H1 (cell line): Measurements from ENCODE around the gene PTPRF. TPM values are rescaled to one million over a fixed set of nuclear protein-coding genes. Genes with fewer than 3 reads are reported as not detected.

ENCODE experiments used
- CTCF ChIA-PET: fragments of 300-600 bp; sonication (Branson Sonifier 250); formaldehyde crosslinking; loops from one replicate; lab custom pipeline; 2021; ENCODE audit not compliant: partially characterized antibody; lab: Charles Lee
- POLR2A ChIA-PET: fragments of 300-600 bp; sonication (Branson Sonifier 250); formaldehyde crosslinking; loops from one replicate; lab custom pipeline; 2021; ENCODE audit warnings: inconsistent platforms; ENCODE audit not compliant: partially characterized antibody; lab: Charles Lee
- DNase-seq, 2 experiments: peaks; one replicate each; pipeline versions ENCODE4 v3.0.0 to v3.0.0-alpha.2; 2010 to 2022; ENCODE audit warnings: low spot score in 2 of 2, low read depth in 1 of 2, mixed read lengths in 1 of 2
- FAIRE-seq: peaks from 2 replicates; lab custom pipeline; 2011; peaks lifted over from hg19 to GRCh38; lab: Jason Lieb, UNC
- H2AFZ ChIP-seq: 2 replicates; pipeline ENCODE4 v1.8.1; 2012; ENCODE audit warnings: low read length, inconsistent platforms
- H2AK5ac ChIP-seq: 2 replicates; pipeline ENCODE4 v1.6.1; 2013; ENCODE audit warnings: low read depth, low read length
- H2BK120ac ChIP-seq: replicated peaks from 2 replicates; pipeline ENCODE3; 2013; ENCODE audit warnings: low read depth, low read length, inconsistent platforms
- H2BK12ac ChIP-seq: 2 replicates; pipeline ENCODE4 v1.6.1; 2013; ENCODE audit warnings: low read depth, low read length
- H2BK15ac ChIP-seq: 2 replicates; pipeline ENCODE4 v1.6.1; 2013; ENCODE audit warnings: low read length
- H2BK20ac ChIP-seq: 2 replicates; pipeline ENCODE4 v1.6.1; 2013; ENCODE audit warnings: low read length
- H2BK5ac ChIP-seq: 2 replicates; pipeline ENCODE4 v1.6.1; 2013; ENCODE audit warnings: low read depth, low read length
- H3K14ac ChIP-seq: 2 replicates; pipeline ENCODE4 v1.6.1; 2013; ENCODE audit warnings: inconsistent platforms; ENCODE audit not compliant: insufficient read length
- H3K18ac ChIP-seq: 2 replicates; pipeline ENCODE4 v1.6.1; 2013; ENCODE audit warnings: low read length; ENCODE audit errors: extremely low read depth
- H3K23ac ChIP-seq: 2 replicates; pipeline ENCODE4 v1.6.1; 2013; ENCODE audit warnings: inconsistent platforms; ENCODE audit not compliant: insufficient read length
- H3K23me2 ChIP-seq: 2 replicates; pipeline ENCODE4 v1.6.1; 2013; ENCODE audit warnings: low read depth, low read length
- H3K27ac ChIP-seq: 2 replicates; pipeline ENCODE4 v1.6.1; 2011; ENCODE audit warnings: low read depth, low read length, inconsistent platforms
- H3K27me3 ChIP-seq, 4 experiments: replicated peaks in 1 of 4; 1 replicate in 1 of 4; 2 replicates in 3 of 4; pipeline versions ENCODE4 v1.6.1 to v1.8.1; 2011 to 2013; ENCODE audit warnings: low read length in 3 of 4, mild to moderate bottlenecking in 3 of 4, inconsistent platforms in 2 of 4, mixed read lengths in 2 of 4, moderate library complexity in 1 of 4; ENCODE audit not compliant: control insufficient read depth in 3 of 4, insufficient read depth in 3 of 4; ENCODE audit errors: extremely low read depth in 1 of 4
- H3K36me3 ChIP-seq, 4 experiments: 2 replicates each; pipeline versions ENCODE4 v1.6.1 to v1.8.1; 2011 to 2013; ENCODE audit warnings: mild to moderate bottlenecking in 4 of 4, low read length in 3 of 4, moderate library complexity in 2 of 4, control low read depth in 1 of 4, inconsistent platforms in 1 of 4; ENCODE audit not compliant: insufficient read depth in 4 of 4, control insufficient read depth in 2 of 4
- H3K4ac ChIP-seq: replicated peaks from 2 replicates; pipeline ENCODE3; 2013; ENCODE audit warnings: low read length, low read depth, mixed read lengths, inconsistent platforms; ENCODE audit not compliant: insufficient read length
- H3K4me1 ChIP-seq, 4 experiments: replicated peaks in 1 of 4; 1 replicate in 1 of 4; 2 replicates in 3 of 4; pipeline versions ENCODE4 v1.6.1 to v1.8.1; 2011 to 2013; ENCODE audit warnings: low read length in 3 of 4, inconsistent platforms in 2 of 4, mixed read lengths in 1 of 4; ENCODE audit not compliant: insufficient read depth in 4 of 4, control insufficient read depth in 3 of 4
- H3K4me2 ChIP-seq, 2 experiments: 2 replicates each; pipeline versions ENCODE4 v1.6.1 to v1.8.1; 2011 to 2013; ENCODE audit warnings: low read depth in 2 of 2, low read length in 2 of 2, control low read depth in 1 of 2, inconsistent platforms in 1 of 2, mild to moderate bottlenecking in 1 of 2; ENCODE audit not compliant: insufficient read depth in 1 of 2
- H3K4me3 ChIP-seq, 4 experiments: fragments of 200-600, 300-600 bp in 1 of 4; sonication (generic), shearing (Covaris generic), sonication (Bioruptor Twin) in 1 of 4; 2 replicates each; pipeline versions ENCODE4 v1.5.1 to v1.8.1; 2011 to 2016; ENCODE audit warnings: low read length in 4 of 4, low read depth in 3 of 4, control low read depth in 2 of 4, inconsistent platforms in 2 of 4, mild to moderate bottlenecking in 2 of 4, mixed read lengths in 1 of 4, moderate library complexity in 1 of 4; ENCODE audit not compliant: insufficient read depth in 2 of 4; ENCODE audit errors: extremely low read depth in 1 of 4
- H3K56ac ChIP-seq: replicated peaks from 2 replicates; pipeline ENCODE3; 2013; ENCODE audit warnings: low read depth, mild to moderate bottlenecking, mixed read lengths, low read length, inconsistent platforms; ENCODE audit not compliant: insufficient read length
- H3K79me1 ChIP-seq: 2 replicates; pipeline ENCODE4 v1.6.1; 2013; ENCODE audit warnings: low read depth, low read length, control low read depth
- H3K79me2 ChIP-seq, 2 experiments: 2 replicates each; pipeline versions ENCODE4 v1.6.1 to v1.8.1; 2012 to 2013; ENCODE audit warnings: low read length in 2 of 2, mild to moderate bottlenecking in 2 of 2, inconsistent platforms in 1 of 2; ENCODE audit not compliant: insufficient read depth in 2 of 2, control insufficient read depth in 1 of 2
- H3K9ac ChIP-seq, 4 experiments: replicated peaks in 1 of 4; 1 replicate in 1 of 4; 2 replicates in 3 of 4; pipeline versions ENCODE4 v1.6.1 to v1.8.1; 2011 to 2013; ENCODE audit warnings: low read depth in 3 of 4, low read length in 3 of 4, control low read depth in 2 of 4, mild to moderate bottlenecking in 2 of 4, moderate library complexity in 2 of 4, inconsistent platforms in 1 of 4; ENCODE audit errors: extremely low read depth in 1 of 4
- H3K9me3 ChIP-seq, 2 experiments: 2 replicates each; pipeline versions ENCODE4 v1.6.1 to v1.8.1; 2012 to 2013; ENCODE audit warnings: mild to moderate bottlenecking in 2 of 2, moderate library complexity in 2 of 2, control low read depth in 1 of 2, inconsistent platforms in 1 of 2, low read depth in 1 of 2, low read length in 1 of 2, mixed read lengths in 1 of 2; ENCODE audit not compliant: insufficient read depth in 2 of 2
- H4K20me1 ChIP-seq, 2 experiments: replicated peaks in 1 of 2; 2 replicates each; pipeline versions ENCODE3 to v1.8.1; 2011 to 2013; ENCODE audit warnings: inconsistent platforms in 2 of 2, low read length in 2 of 2, mild to moderate bottlenecking in 1 of 2; ENCODE audit not compliant: insufficient read depth in 2 of 2, control insufficient read depth in 1 of 2
- H4K5ac ChIP-seq: 2 replicates; pipeline ENCODE4 v1.6.1; 2013; ENCODE audit warnings: low read length, low read depth, mixed read lengths, inconsistent platforms; ENCODE audit not compliant: insufficient read length
- H4K8ac ChIP-seq: 2 replicates; pipeline ENCODE4 v1.8.0; 2013; ENCODE audit warnings: mild to moderate bottlenecking, moderate library complexity, low read length, inconsistent platforms; ENCODE audit not compliant: insufficient read depth; ENCODE audit errors: extremely low read depth
- H4K91ac ChIP-seq: replicated peaks from 2 replicates; pipeline ENCODE3; 2013; ENCODE audit warnings: low read length, mixed read lengths, inconsistent platforms; ENCODE audit not compliant: insufficient read length
- BCL11A ChIP-seq, 2 experiments: IDR thresholded peaks; one replicate each; pipeline ENCODE4 v1.6.1; 2011; ENCODE audit warnings: low read depth in 2 of 2, low read length in 2 of 2, mild to moderate bottlenecking in 2 of 2
- BRCA1 ChIP-seq: IDR thresholded peaks from 2 replicates; pipeline ENCODE4 v1.6.1; 2012; ENCODE audit warnings: low read depth, low read length, improper control_type of control experiment
- CBX8 ChIP-seq: fragments of 300-800, 300-1000 bp; sonication (generic); IDR thresholded peaks from 2 replicates; pipeline ENCODE4 v1.7.1; 2016; ENCODE audit warnings: low read depth, low read length, borderline replicate concordance
- CEBPB ChIP-seq: IDR thresholded peaks from 2 replicates; pipeline ENCODE4 v1.6.1; 2012; ENCODE audit warnings: low read depth, low read length
- CHD1 ChIP-seq: IDR thresholded peaks from 2 replicates; pipeline ENCODE4 v1.6.1; 2012; ENCODE audit warnings: low read depth, low read length, improper control_type of control experiment
- CTCF ChIP-seq, 3 experiments: IDR thresholded peaks; 1 replicate in 2 of 3; 2 replicates in 1 of 3; pipeline versions ENCODE4 v1.5.1 to v1.6.1; 2011; ENCODE audit warnings: low read length in 3 of 3, mild to moderate bottlenecking in 3 of 3, inconsistent platforms in 2 of 3, low read depth in 1 of 3, moderate library complexity in 1 of 3; ENCODE audit not compliant: insufficient read depth in 1 of 3; ENCODE audit errors: control extremely low read depth in 1 of 3
- KDM1A ChIP-seq: fragments of 200-600, 300-600 bp; sonication (generic); IDR thresholded peaks from 2 replicates; pipeline ENCODE4 v1.7.1; 2016; ENCODE audit warnings: mild to moderate bottlenecking, low read length, borderline replicate concordance
- POLR2A ChIP-seq, 2 experiments: IDR thresholded peaks; 1 replicate in 1 of 2; 2 replicates in 1 of 2; pipeline ENCODE4 v1.6.1; 2011; ENCODE audit warnings: low read depth in 2 of 2, low read length in 2 of 2, mild to moderate bottlenecking in 2 of 2; ENCODE audit errors: control extremely low read depth in 1 of 2
- RBBP5 ChIP-seq: IDR thresholded peaks from 2 replicates; pipeline ENCODE4 v1.7.1; 2012; ENCODE audit warnings: low read depth, mild to moderate bottlenecking, inconsistent platforms, low read length, moderate library complexity, borderline replicate concordance
- SIN3A ChIP-seq, 2 experiments: IDR thresholded peaks in 1 of 2; conservative IDR thresholded peaks in 1 of 2; 2 replicates each; pipeline ENCODE4 v1.6.1; 2011 to 2012; ENCODE audit warnings: low read length in 2 of 2, improper control_type of control experiment in 1 of 2, low read depth in 1 of 2, mild to moderate bottlenecking in 1 of 2
- SIRT6 ChIP-seq: IDR thresholded peaks from one replicate; pipeline ENCODE4 v1.7.1; 2012; ENCODE audit warnings: low read length, inconsistent platforms
- TEAD4 ChIP-seq: IDR thresholded peaks from 2 replicates; pipeline ENCODE4 v1.6.1; 2012; ENCODE audit warnings: low read depth, low read length, inconsistent platforms, mixed read lengths
- WGBS, 2 experiments: shearing (Covaris generic) in 1 of 2; methylation state at CpG; one replicate each; pipeline versions ENCODE4 v1.1.6 to v1.1.7; 2013 to 2015; ENCODE audit warnings: low lambda C conversion rate in 2 of 2, mixed read lengths in 2 of 2, inconsistent platforms in 1 of 2, low coverage in 1 of 2, missing lambda C conversion rate in 1 of 2; ENCODE audit not compliant: insufficient replicate concordance in 2 of 2, insufficient coverage in 1 of 2, insufficient read length in 1 of 2; ENCODE audit errors: extremely low coverage in 1 of 2, missing lambda C conversion rate in 1 of 2; 5-methylcytosine and 5-hydroxymethylcytosine counted together
- polyA plus RNA-seq, 7 experiments: library from polyadenylated mRNA; depleted of rRNA in 3 of 7; stranded (reverse) in 5 of 7; unstranded in 2 of 7; fragments of >200 nt in 5 of 7; fragments of 200-250 nt in 2 of 7; gene quantifications; 1 replicate in 5 of 7; 2 replicates in 1 of 7; 4 replicates in 1 of 7; pipeline versions ENCODE4 v1.2.1 to v1.2.3, GENCODE V29; 2011 to 2013; ENCODE audit warnings: missing spikeins in 2 of 7, mixed read lengths in 2 of 7
- total RNA-seq: library from RNA; stranded (reverse); fragmentation: NEBNext Ultra II Directional; extraction: Animal tissue kit (Norgen Biotek cat#: 25700); gene quantifications from 2 replicates; pipeline ENCODE4 v1.2.1, GENCODE V29; 2021

Gene PTPRF
- total and polyA plus RNA-seq, 2 of the 8 experiments (the other 6 are each of a cell fraction or from before 2014, with no cell fraction given) = 136 to 231 TPM

DNA sequence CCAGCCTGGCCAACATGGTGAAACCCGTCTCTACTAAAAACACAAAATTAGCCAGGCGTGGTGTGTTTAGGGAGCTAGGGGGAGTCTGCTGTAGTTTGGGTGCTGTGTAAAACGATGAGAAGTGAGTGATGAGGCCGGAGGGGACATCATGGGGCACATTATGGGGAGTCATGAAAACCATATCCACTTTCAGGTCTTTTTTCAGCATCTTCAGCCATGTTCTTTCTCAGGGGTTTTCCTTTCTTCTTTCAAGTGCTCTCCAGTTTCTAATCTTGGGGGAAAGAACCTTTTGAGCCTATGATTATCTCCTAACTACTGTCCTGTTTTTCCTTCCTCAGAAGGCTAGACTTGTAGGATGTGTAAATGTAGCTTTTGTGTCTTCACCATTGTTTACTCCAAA, 133.7 kb downstream of the PTPRF start:
- CTCF ChIA-PET = interaction anchor here (0.6 to 1.8 kb wide), 3 partner anchors 12 to 92 kb away, joined by 3 to 5 read pairs (median 4); no protein-coding TSS in a partner anchor
- no peak overlapping the region for H4K8ac ChIP-seq
- H2AFZ ChIP-seq = no peak overlapping the region
- H3K36me3 ChIP-seq = peaks cover 57 to 88% (median 69%) of the 10 kb centered on the region in 4 experiments
- H2AK5ac ChIP-seq = no peak overlapping the region
- no peak overlapping the region for H3K9ac ChIP-seq
- no peak overlapping the region for H2BK20ac ChIP-seq
- POLR2A ChIA-PET = interaction anchor here (1.4 to 33.6 kb wide), 5 partner anchors 4 to 108 kb away, joined by 3 to 651 read pairs (median 10); partner anchors contain the start of genes KDM4A and ST3GAL3
- H2BK15ac ChIP-seq = no peak overlapping the region
- H3K18ac ChIP-seq = no peak overlapping the region
- H3K4ac ChIP-seq = no peak overlapping the region
- H3K23me2 ChIP-seq = peaks cover 2% of the 10 kb centered on the region; the same call in 1 of the 2 replicates
- H3K14ac ChIP-seq = no peak overlapping the region
- H3K4me1 ChIP-seq = peaks cover 3 to 11% (median 6%) of the 10 kb centered on the region in 4 experiments; a peak in 5 of 7 replicates
- H2BK120ac ChIP-seq = no peak overlapping the region
- DNase-seq = no peak
- H2BK12ac ChIP-seq = no peak overlapping the region
- no peak overlapping the region for H3K56ac ChIP-seq
- no peak overlapping the region for H3K23ac ChIP-seq
- FAIRE-seq = no peak
- H4K20me1 ChIP-seq = peaks cover 9 to 15% of the 10 kb centered on the region in 2 experiments
- H4K91ac ChIP-seq = no peak overlapping the region
- peaks cover 0 to 11% of the 10 kb centered on the region in 2 experiments; a peak in 2 of 4 replicates for H3K79me2 ChIP-seq
- 93% methylated on average over 4 of the region's 4 CpGs; no CpG with 5 or more reads in 1 of the 2 experiments for WGBS, 2 experiments
- no peak overlapping the region for H2BK5ac ChIP-seq
- H3K27me3 ChIP-seq = no peaks in the 10 kb centered on the region
- H4K5ac ChIP-seq = no peak overlapping the region
- H3K4me2 ChIP-seq = no peak overlapping the region
- H3K79me1 ChIP-seq = peaks cover 9% of the 10 kb centered on the region
- H3K27ac ChIP-seq = no peak overlapping the region
- H3K9me3 ChIP-seq = no peaks in the 10 kb centered on the region
- H3K4me3 ChIP-seq = no peak overlapping the region
- TF ChIP-seq BRCA1 (no peak), CEBPB (no peak), POLR2A (IDR thresholded peaks at IDR 0.05; ENCODE audit: control extremely low read depth in 1 of 2, low read depth in 2 of 2, low read length in 2 of 2) (no peak), TEAD4 (no peak), SIRT6 (no peak), KDM1A (no peak), CBX8 (no peak), RBBP5 (no peak), CTCF (IDR thresholded peaks at IDR 0.05; ENCODE audit: control extremely low read depth in 1 of 3, insufficient read depth in 1 of 3, low read depth in 1 of 3, low read length in 3 of 3) (no peak), SIN3A (conservative IDR thresholded peaks at IDR 0.05 in 1 of 2, IDR thresholded peaks at IDR 0.05 in 1 of 2; ENCODE audit: low read depth in 1 of 2, low read length in 2 of 2) (no peak), BCL11A (IDR thresholded peaks at IDR 0.05; ENCODE audit: low read depth in 2 of 2, low read length in 2 of 2) (no peak), CHD1 (no peak)
